HS-27A (cell line): ENCODE data around the gene SCAF8.
A peak's percentile ranks its signal among the peaks of the same experiment; 100 is the strongest.

Source experiments
- DNase-seq: peaks from one replicate; pipeline ENCODE4 v3.0.0-alpha.2; 2012; ENCODE audit warnings: low read depth, missing footprints

Gene SCAF8

DNA sequence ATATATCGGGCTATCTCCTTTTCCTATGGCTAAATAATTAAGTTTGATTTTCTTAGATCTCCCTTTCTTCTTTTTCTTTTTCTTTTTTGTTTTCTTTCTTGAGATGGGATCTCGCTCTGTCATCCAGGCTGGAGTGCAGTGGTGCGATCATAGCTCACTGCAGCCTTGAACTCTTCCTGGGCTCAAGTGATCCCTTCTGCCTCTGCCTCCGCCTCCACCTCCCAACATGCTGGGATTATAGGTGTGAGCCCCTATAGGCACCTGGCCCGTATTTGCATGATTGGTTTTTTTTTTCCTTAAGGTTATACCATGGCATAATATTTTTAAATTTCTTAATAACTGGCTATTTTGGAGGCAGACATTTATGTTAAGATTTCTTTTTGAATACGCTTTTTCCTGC, 106.3 kb downstream of the SCAF8 start:
- no peak for DNase-seq

DNA sequence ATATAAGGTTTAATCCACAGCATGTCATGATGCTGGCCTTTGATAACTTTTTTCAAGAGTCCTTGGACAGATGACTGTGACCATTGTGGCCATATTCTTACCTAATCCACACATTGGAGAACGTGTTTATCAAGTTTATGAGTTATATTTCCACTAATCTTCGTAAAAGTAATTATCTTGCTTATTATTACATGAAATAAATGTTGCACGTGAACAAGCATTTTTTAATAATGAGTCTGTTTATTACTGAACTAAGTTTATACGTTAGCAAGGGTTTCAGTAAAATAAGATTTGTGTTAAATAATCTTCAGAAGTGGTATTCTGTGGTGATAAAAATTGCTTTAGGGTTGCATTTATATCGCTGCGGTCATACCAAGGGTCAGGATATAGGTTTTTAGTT, 107.1 kb downstream of the SCAF8 start:
- no peak for DNase-seq

DNA sequence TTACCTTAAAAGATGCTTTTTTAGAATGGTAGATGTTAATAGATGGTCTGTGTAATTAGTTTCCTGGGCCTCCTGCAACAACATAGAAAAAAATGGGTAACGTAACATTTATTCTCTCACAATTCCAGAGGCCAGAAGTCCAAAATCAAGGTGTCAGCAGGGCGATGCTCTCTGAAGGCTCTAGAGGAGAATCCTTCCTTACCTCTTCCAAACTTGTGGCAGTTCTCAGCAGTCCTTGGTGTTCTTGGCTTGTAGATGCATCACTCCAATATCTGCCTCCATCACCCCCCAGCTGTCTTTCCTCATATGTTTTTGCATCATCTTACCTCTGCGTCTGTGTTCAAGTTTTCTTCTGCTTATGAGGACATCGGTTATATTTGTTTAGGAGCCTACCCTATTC, 107.9 kb downstream of the SCAF8 start:
- no peak for DNase-seq

DNA sequence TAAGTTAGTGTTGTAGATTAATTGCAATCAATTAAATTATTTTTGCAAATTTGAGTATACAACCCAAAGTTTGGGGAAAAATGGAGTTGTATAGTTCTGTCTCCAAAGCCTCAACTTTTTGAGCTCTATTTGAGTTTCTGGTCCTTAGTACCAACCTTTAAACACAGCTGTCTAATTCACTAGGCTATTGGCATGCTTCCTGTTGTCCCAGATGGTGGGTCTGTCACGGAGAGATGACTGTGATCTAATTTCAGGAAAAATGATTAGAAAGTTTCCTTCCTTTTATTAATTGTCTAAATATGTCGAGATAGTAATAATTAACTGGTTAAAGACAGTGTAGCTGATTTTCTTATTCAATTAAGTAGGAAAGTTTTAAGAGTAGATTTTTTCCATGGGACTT, 109.6 kb downstream of the SCAF8 start:
- no peak for DNase-seq

DNA sequence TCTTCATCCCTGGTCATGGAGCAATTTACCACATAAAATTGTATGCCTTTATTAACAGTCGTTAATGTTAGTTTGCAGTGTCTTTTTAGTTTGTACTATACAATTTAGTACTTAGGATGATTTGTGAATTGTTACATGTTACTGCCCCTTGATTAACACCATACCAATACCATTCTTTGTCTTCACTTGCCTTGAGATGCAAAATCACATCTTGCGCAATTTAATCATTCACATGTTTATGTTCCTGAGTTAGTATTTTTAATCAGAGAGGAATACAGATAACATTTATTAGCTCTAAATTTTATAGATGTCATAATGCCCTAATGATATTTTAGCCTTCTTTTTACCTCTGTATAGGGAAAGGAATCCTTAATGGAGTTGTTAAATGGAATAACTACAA, 114.1 kb downstream of the SCAF8 start:
- DNase-seq: no peak

DNA sequence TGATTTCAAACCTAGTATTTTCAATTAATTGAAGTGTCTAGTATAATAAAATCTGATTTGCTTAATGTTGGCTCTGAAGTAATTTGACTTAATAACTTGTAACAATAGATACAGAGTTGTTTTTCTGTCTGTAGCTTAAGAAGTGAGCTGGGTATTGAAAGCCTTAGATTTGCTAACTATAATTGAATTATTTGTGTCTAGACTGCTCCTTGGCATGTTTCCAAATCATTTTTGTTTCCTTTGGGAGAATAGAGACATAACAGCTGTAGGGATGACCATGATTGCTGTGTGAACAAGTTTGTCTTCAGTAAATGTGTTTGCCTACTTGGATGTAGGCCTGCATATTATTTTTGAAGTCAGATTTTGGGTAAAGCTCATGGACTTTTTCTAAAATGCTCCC, 115.4 kb downstream of the SCAF8 start:
- DNase-seq: no peak

DNA sequence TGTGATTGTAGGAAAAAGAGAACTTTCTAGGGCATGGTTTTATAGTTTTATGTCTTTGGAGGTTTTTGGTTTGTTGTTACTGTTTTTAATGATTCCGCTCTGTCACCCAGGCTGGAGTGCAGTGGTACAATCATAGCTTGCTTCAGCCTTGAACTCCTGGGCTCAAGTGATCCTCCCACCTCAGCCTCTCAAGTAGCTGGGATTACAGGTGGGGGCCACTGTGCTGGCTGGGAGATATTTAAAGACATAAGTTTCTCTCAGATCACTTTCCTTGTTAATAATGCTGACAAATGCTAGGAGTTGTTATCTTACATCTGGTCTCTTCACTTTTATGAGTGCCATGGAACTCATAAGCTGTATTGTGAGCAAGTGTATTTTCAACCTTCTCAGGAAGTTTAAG, 116.3 kb downstream of the SCAF8 start:
- DNase-seq: no peak

DNA sequence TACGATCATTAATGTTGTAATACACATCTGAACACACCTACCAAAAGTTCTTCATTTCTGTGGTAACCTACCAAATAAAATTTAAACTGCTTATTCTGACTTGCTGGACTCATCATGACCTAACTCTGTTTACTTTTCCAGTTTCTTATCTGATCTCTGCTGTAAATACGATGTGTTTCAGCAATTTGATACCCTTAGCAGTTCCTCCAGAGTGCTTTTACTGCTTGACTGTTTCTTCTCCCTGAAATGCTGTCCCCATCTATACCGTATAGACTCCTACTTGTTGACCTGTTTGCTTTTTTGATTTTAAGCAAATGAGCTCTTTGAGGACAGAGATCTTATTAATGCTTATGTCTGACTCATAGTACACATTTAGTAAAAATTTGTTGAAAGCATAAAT, 119.5 kb downstream of the SCAF8 start:
- DNase-seq: no peak

DNA sequence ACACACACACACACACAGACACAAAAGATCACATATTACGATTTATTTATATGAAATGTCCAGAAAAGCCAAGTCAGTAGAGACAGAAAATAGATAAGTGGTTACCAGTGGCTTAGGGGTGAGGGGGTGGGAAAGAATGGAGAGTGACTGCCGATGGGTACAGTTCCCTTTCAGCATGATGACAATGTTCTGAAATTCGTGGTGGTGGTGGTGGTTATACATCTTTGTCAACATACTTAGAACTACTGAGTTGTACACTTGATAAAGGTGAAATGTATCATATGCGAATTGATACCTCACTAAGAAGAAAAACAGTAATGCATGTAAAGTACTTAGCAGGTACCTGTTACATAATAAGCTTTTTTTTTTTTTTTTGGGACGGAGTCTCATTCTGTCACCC, 124.3 kb downstream of the SCAF8 start:
- DNase-seq: no peak

DNA sequence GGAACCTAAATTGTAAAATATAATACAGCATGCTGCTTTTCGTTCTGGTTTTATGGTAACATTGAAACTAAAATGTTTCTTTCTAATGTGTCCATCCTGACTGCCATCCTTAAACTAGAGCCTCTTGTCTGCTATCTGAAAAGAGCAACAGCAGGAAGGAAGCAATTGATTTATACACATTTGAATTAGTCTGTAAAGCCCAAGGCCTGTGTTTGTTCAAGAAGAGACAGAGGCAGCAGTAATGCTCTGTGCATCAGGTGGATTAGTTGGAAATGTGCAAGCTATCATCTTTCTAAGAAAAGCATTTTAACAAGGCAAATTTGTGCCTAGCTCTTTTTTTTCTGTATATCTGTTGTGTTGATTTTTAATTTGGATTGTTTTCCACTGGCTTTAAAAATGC, 128.6 kb downstream of the SCAF8 start:
- no peak for DNase-seq

DNA sequence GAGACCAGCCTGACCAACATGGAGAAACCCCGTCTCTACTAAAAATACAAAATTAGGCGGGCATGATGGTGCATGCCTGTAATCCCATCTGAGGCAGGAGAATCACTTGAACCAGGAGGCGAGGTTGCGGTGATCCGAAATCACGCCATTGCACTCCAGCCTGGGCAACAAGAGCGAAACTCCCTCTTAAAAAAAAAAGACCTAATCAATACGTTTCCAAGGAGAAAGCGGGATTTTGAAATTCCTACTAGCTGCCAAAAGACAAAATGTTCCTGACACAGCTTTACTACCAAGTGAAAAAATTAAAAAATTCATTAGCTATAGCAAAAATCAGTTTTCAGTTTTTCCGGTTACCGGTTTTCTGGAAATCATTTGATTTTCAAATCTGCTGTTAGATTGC, 129.3 kb downstream of the SCAF8 start:
- no peak for DNase-seq

DNA sequence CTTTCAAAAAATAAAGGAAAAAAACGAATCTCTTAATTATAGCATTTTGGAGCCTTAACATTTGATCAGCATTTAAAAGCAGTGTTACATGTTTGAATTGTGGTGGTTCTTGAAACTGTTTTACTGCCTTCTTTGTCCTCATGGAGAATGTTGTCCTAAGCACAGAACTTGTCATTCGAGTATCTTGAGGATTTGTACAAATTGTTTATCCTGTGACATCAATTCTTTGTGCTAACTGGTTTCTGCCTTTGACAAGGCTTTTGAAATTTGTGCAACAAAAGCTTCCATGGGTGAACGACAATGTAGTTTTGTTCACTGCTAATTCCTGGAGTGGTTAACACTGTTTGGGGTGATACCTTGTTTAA, 130.8 kb downstream of the SCAF8 start:
- DNase-seq: no peak

DNA sequence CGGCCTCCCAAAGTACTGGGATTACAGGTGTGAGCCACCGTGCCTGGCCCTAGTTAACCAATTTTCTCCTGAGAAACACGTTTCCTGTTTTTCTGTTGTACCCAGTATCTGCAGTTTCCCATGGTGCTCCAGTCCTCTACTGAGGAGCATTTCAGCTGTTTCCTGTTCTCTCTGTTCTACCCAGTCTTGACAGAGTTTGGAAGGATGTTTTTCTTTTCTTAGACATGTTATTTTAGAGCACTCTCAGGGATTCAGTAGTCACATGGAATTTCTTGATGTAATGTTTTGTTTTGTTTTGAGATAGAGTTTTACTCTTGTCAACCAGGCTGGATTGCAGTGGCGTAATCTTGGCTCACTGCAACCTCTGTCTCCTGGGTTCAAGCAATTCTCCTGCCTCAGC, 132.1 kb downstream of the SCAF8 start:
- DNase-seq: no peak

DNA sequence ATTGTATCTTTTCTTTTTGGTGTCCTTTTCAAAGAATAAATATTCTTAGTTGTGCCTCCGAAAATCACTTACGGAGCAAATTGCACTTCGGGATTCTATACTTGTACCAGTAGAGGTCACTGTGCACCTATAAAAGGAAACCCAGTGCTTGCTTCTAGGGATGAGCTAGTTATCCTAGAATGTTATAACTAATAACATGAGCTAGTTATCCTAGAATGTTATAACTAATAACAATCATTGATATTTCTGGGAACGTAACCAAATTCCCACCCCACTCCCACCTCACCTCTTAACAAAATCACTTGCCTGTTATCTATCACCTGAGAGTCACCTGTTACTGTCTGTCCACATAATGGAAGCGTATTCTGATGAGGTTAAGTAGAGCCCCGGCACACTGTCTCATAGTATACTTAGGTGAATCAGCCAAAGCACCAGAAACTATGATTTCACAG, 135.0 kb downstream of the SCAF8 start:
- DNase-seq: peak; percentile 20

DNA sequence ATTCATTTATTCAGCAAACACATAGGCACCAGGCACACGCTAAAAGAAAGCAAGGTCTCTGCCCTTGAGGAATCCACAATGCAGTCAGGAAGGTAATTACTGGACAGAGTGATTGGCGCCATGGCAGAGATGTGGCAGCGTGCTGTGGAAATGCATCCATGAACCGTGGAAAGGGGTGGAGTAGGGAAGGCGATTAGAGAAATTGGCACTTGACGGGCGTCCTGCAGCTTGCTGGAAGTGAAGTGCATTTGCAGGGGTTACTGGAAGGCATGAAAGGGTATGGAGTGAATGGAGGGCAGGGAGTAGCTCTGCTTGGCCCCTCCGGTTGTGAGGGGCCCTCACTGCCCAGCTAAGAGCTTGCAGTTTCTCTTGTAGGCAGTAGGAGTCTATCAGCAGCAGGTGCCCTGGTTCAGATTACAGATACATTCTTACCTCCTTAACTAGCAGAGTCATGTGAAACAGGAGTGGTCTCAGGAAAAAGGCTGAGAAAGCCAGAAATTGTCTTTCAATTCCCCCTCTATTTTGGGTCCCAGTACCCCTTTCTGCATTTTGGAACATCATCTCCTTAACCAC, 139.4 kb downstream of the SCAF8 start:
- DNase-seq: no peak

DNA sequence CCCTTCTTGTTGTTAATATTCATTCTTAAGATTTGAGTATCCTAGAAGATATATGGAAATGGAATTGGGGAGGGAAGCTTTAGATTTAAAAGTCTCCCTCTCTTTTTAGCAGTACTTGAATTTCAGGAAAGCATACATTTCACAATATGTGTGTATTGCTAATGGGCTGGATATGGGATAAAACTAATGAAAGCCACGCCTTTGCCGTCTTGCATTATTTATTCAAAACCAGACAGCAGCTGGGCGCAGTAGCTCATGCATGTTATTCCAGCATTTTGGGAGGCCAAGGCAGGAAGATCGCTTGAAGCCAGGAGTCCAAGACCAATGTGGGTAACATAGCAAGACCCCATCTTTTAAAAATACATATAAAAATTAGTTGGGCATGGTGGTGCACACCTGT, 140.3 kb downstream of the SCAF8 start:
- no peak for DNase-seq

DNA sequence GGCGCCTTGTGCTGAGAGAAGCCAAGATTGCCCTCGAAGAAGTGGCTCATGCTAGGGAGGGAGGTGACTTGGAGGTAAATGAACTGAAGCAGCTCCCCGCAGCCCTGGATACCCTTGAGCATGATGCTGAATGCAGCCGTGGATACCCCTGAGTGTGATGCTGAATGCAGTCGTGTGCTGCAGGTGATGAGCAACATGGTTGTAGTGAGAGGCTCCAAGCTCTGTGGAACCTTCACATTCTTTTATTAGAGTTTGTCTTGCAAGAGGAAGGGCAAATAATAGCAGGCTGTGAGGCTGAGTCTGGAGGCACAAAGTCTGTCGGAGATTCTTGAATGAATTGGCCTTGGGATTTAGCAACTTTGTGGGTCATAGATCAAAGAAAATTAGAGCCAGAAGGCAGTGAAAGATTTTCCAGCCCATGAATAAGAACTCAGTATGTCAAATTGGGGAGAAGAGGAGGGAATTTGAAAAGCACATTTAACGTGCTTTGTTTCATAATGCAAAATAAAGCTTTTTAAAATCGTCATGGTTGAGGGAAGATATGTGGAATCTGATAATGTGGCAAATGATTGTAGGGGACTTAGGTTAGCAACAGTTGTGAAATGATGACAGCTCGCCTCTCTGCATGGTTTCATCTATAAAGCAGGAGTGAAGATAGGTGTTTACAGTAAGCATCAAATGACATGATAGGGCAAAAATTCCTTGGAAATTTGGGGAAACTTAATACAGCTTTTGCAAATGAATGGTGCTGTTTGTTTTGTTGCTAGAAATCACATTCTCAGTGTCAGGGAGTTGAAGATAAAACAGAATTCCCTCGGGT, 141.8 kb downstream of the SCAF8 start:
- no peak for DNase-seq

DNA sequence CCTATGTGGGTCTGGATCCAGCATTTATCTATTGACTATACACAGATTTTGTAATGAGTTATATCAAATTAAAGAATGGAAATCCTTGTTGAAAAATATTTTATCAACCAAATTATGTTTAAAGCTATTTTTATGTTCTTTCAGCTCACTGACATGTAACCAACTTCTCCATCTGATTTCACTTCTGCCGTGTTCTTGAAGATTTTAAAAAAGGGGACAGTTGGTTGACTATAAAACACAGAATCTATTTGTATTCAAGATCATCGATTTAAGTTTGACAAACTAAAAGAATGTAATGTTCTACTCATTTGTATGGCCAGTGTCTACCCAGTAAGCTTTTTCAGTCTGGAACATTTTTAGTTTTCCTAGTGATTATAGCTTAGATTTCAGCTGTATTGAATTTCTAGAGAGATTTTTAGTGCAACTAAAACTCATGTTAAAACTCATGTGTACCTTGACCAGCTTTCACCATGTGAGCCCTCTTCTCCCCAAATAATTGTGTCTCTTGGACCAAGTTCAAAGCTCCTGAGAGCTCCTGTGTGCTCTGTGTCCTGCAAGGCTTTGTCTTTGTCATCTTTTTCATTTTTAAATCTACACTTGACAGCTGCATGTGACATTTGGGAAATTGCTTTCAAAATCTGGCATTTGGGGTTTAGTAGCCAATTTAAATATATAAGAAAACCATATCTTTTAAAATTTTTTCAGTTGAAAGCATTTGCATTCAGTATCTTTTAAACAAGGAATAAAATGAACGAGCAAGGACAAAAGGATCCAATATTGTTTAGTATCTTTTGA, 143.5 kb downstream of the SCAF8 start:
- DNase-seq: no peak

DNA sequence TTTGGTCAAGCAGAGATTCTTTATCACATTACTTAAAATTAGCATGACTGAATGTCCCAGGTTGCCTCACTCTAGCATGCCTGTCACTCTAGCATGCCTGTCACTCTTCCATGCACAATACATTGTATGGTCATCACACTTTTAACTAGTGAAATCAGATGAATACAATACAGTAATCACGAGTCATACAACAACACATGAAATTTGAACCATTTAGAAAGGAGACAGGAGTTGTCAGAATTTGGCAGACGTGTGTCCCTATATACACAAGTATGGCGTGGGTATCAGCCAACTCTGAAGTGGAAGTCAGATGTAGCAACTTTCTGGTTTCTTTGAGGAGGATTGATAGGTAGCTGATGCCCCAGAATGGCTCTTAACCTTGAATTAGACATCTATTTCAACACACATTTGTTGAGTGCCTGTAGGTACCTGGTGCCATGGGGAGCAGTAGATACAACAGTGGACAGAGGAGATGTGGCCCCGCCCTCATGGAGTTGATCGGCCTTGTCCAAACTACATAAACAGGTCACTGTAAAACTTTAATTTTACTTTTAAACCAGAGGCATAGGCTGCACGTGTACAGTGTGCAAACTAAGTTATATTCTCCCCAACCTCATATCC, 145.8 kb downstream of the SCAF8 start:
- no peak for DNase-seq

DNA sequence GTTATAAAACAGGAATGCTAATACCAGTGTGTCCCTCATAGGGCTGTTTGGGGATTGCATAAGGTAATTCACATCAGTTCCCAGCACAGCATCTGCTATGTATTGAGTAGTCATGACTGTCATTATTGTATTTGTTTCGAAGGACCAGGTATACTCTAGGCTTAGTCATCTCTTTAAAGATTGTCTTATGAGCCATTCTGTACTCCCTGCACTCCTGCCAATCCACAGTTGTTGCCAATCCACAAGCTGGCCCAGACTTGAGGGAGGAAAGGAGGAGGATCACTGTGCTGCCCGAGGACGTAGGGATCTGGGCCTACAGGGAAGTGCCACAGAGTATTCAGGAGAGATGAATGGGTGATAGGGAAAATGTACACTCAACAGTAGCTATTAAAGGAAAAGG, 148.9 kb downstream of the SCAF8 start:
- DNase-seq: no peak
